Measurements from ENCODE around the gene OPHN1.
"Not testable (repeated sequence)": the region's sequence is repeated elsewhere in the genome, so short reads cannot be mapped to it uniquely, and the experiment has no call there.

Gene OPHN1

DNA sequence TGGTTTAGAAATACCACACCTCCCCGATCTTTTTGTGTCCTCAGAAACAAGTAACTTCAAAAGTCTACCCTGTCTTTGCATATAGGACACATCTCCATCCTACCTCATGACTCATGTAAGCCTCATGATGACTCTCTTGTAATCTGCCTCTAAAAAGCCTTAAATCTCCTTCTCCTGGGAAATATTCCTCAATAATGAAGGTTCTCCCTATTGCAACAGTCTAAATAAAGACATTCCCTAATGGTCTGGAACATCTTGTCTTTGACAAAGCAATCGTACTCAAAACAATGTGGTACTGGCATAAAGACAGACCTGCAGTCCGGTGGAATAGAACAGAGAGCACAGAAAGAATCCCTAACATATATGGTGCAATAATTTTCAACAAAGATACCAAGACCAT, 257.7 kb downstream of the OPHN1 start:
- DNase-seq (ENCODE audit: low read depth), result no peak

DNA sequence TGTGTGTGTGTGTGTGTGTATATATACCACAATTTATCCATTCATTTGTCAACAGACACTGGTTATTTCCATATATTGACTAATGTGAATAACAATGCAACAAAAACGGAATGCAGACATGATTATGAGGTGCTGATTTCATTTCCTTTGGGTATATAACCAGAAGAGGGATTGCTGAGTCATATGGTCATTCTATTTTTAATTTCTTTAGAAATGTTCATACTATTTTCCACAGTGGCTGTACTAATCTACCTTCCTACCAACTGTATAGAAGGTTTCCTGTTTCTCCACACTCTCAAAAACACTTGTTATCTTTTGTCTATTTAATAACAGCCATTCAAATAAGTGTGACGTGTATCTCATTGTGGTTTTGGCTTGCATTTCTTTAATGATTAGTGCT, 269.9 kb downstream of the OPHN1 start:
- no peak for DNase-seq (ENCODE audit: low read depth)

DNA sequence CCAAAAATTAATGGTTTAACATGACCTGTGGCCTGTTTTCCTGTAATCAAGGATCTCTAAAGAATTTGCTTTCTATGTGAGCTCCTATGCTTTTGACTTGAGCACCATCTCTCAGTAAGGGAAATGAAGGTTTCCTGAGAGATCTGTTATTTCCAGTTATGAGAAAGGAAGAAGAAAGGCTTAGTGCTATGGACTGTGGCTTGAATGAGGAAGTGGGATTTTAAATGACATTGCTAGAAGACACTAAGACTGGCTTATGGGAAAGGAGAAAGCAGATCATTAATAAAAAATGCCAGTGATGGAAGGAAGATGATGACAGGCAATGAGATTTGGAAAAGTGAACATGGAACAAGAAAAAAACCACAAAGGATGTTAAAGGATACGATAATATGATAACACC, 285.4 kb downstream of the OPHN1 start:
- DNase-seq (ENCODE audit: low read depth), result no peak

DNA sequence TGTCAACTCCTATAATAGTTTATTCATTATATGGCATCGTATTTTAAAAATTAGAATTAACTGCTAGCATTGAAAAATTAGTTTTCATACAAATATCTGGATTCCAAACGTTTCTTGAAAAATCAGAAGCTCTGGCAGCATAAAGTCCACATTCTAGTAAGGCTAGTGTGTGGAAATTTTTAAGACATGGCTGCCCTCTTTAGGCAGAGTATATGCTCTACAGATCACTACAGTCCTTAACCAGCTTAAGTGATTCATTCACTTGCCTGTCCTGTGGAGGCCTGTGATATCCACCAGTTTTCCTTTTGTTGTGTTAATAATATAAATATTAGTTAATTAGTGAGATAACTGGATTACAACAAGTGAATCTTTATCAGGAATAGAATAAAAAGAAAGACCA, 287.2 kb downstream of the OPHN1 start:
- DNase-seq (ENCODE audit: low read depth), result no peak

DNA sequence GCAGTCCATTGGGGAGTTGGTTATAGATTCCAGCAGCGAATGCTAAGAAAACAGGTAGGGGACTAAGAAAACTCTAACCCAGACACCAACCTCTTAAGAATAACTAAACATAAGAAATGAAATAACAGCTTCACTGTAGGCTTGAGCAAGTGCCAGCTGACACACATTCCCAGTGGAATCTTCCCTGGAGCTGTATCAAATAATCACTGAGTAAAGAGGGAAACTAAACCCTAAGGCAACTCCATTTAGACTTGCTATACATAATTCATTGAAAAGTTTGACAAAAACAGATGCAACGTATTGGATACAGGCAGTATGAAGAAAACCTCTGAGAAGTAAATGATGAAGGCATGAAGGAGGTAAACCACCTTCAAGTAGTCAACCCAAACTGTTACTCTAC, 293.5 kb downstream of the OPHN1 start:
- DNase-seq (ENCODE audit: low read depth), result no peak

DNA sequence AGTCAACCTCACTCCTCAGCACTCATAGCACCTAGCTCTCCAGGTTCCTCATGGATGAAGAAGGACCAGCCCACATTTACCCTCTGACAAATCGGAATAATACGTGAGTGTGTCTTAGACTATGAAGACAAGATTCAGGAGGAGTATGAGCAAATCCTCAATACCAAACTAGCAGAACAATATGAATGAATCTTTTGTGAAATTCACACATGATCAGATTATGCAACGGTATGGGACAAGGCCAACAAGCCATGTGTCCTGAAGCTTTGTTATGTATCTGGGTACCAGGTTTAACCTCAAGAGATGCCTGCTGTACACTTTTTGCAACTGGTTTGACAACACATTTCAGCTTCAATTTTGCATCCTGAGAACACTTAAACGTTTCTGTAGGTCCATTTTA, 300.1 kb downstream of the OPHN1 start:
- no peak for DNase-seq (ENCODE audit: low read depth)

DNA sequence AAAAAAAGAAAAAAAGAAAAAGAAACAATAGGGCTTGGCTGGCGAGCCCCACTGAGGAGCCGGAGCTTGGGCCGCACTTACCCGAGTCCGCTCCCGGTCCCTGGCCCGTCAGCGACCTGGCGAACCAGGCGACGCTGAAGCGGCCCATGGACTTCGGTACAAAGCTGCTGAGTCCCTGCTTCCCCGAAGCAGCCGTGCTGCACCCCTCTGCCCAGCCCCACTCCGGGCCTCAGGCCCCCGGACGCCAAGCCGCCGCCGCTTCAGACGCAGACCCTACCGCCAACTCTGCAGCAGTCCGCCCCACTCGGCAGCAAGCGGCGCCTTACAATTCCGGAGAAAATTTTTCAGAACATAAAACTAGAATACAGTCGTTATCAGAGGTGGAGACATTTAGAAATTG, 300.5 kb downstream of the OPHN1 start:
- no peak for DNase-seq (ENCODE audit: low read depth)

DNA sequence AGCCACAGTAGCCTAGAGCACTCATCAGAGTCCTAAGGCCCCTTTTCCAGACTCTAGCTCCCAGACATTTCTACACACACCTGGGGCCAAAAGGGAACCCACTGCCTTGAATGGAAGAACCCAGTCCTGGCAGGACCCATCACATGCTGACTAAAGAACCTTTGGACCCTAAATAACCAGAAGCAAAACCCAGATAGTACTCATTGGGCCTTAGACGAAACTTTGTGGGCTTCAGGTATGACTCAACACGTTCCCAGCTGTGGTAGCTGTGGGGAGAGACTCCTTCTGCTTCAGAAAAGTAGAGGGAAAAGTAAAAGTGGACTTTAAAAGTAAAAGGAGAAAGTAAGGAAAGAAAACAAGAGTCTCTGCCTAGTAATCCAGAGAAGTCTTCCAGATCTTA, 311.5 kb downstream of the OPHN1 start:
- no peak for DNase-seq (ENCODE audit: low read depth)

DNA sequence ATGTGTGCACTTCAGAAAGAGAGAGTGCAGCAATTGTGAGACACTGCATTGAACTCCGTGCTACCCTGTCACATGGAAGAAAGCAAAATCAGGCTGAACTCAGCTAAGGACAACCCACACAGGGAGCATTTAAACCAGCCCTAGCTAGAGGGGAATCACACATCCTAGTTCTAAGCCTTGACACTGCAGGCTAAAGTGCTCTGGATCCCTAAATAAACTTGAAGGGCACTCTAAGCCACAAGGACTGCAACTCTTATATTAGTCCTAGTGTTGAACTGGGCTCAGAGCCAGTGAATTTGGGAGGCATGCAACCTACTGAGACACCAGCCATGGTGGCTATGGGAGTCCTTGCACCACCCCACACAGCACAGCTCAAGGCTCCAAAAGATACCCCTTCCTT, 311.9 kb downstream of the OPHN1 start:
- DNase-seq (ENCODE audit: low read depth), result no peak

DNA sequence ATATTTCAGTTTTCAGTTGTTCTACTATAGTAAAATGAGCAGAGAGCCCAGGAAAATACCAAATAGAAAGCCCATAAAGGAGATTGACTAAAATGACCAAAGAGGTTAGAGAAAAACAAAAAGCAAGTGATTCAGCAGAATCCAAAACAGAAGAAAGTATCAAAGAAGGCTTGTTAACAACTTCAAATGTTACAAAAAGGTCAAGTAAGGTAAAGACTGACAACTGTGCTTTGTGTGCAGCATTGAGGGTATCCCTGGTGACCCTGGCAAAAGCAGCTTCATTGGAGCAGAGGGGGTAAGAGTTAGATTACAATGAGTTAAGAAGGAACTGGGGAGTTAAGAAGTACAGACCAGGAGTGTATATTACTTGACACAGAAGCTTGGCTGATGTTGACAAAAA, 317.9 kb downstream of the OPHN1 start:
- no peak for DNase-seq (ENCODE audit: low read depth)

DNA sequence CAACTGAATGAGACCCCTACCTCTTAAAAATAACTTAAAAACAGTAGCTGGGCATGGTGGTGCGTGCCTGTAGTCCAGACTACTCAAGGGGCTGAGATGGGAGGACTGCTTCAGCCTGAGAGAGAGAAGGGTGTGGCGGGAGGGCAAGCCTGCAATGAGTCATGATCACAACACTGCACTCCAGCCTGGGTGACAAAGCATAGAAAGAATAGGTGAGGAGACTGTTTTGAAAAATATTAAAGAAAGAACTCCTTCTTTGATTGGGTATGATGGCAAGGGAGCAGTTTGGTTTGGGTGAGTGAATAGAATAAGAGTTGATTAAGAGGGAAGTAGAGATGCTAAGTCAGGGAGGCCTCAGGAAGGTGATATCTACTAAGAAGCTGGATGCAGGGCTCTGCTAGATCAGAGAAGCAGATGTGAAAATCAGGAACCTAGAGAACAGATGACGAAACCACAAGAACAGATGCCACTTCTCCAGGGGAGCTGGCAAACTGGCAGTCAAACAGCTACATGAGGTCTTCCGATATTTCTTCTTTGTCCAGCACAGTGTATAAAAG, 318.6 kb downstream of the OPHN1 start:
- no peak for DNase-seq (ENCODE audit: low read depth)

DNA sequence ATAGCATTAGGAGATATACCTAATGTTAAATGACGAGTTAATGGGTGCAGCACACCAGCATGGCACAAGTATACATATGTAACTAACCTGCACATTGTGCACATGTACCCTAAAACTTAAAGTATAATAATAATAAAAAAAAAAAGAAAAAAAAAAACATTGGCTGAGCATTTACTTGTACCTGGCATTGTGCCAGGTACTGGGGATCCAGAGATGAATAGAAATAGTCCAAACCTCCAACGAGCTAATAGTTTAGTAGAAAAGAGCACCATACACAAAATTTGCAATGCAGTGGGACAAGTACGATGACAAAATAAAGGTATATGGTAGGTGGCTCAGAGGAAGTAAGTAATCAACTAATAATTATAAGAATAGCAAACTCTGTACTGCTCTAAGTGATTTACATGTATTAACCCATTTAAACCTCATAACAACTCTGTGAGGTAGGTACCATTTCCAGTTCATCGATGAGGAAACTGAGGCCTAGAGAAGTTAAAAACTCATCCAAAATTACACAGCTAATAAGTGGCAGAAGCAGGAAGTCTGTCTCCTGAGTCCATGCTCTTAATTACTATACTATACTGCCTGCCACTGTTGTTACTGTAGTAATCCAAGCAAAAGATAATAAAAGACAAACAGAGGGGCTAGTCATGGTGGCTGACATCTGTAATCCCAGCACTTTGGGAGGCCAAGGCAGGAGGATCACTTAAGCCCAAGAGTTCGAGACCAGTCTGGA, 319.3 kb downstream of the OPHN1 start:
- no peak for DNase-seq (ENCODE audit: low read depth)

DNA sequence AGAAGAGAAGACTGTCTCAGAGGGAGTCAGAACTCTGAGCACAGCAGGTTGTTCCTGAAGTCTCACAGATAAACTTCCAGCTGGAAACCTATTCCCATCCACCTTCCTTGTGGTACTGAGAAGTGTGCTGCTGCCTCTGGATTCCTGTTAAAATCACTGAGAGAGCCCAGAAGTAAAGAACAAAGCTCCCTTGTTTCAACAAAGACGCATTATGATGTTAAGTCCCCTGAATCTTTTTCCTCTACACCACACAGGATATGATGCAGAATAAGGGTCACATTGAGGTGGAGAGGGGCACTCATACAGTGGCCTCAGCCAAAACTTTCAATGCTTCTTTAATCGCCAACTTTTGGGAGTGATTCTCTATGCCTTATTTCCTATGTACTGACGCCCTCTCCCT, 321.0 kb downstream of the OPHN1 start:
- no peak for DNase-seq (ENCODE audit: low read depth)

DNA sequence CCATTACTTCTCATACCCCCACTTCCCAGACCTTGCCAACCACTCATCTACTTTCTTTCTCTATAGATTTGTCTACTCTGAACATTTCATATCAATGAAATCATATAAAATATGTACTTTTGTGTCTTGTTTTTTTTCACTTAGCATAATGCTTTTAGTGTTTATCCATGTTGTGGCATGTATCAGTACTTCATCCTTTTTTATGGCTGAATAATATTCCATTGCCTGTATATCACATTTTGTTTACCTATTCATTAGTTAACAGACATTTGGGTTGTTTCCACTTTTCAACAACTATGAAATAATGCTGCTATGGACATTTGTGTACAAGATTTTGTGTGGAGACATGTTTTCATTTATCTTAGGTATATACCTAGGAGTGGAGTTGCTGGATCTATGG, 324.1 kb downstream of the OPHN1 start:
- DNase-seq (ENCODE audit: low read depth), result no peak

DNA sequence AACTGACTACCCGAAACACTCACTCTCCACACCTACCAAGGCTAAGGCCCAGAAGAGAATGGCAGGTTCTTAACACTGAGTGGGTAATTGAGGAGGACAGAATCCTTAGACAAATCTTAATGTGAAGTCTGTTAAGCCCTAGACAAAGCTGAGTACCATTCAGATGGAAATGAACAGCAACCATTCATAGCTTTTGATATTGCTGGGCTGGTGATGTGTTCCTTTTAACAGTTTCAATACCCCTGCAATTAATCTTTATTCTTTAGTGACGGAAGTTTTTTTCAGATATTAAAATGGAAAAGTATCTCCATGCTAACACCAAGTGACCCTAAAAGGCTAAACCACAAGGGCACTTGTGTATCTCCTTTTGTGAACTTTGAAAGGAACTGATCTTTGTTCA, 334.9 kb downstream of the OPHN1 start:
- no peak for DNase-seq (ENCODE audit: low read depth)

DNA sequence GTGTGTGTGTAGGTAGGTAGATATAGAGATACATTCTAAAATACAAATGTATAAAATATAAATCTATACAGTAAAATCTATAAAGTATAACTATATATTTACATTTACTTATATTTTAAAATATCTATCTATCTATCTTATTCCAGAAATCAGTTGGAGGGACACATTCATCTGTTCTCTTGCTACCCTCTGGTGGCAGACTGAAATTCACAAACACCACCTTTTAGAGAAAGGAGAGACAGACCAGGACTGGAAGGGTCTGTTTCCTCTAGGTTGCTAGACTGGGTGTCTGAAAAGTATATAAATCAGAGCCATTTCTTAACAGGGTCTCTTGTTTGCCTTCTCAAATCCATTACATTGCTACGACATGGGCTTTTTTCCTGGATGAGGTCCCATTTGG, 343.0 kb downstream of the OPHN1 start:
- DNase-seq (ENCODE audit: low read depth), result no peak

DNA sequence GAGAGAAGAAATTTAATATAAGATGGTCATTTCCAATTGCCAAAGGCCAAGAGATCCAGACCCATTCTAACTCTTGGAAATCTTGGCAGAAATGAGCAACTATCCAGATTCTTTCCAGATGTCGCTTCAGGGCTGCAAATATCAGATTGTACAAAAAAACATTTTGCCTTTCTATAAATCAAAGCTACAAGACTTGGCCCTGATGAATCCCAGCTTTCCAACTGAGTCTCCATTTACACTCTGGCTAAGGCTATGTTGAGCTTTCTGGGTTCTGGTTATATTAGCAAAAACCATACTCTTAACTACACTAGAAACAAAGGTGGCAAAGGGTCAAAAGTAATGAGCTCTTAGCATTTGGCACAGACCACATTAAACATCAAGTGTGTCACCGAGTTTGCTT, 345.8 kb downstream of the OPHN1 start:
- no peak for DNase-seq (ENCODE audit: low read depth)

DNA sequence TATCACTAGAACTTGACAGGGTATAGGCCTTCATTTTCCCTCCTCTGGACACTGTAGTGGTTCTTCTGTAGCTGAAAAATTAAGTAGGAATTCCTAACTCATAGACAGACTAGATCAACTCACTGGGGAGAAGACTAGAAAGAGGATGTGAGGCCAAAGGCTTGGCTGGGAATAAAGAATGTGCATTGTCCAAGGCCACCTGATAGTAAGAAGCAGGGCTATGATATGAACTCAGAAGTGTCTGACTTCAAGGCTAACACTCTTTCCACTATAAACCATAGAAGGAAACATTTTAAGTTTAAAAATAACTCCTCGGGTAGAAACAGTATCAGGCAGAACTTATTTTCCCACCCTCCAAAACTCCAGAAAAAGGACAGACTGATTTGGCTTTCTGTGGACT, 346.6 kb downstream of the OPHN1 start:
- no peak for DNase-seq (ENCODE audit: low read depth)

DNA sequence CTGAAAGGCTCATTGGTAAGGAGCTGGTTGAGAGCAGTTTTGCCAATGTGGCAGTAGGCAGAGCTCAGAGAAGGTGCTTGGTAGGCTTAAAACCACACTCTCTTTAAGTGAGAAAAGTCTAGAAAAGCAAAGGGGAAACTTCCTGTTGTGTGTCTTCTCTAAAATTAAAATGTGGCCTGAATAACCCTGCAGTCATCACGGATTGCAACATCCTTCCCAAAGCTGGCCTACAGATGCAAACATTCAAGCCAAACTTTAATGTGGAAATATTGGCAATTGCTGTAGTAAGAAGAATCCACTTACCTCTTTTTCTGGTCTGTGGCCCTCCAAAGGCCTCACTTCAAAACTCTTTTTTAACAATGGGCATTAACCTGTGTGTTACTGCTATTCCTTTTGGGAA, 348.5 kb downstream of the OPHN1 start:
- no peak for DNase-seq (ENCODE audit: low read depth)

DNA sequence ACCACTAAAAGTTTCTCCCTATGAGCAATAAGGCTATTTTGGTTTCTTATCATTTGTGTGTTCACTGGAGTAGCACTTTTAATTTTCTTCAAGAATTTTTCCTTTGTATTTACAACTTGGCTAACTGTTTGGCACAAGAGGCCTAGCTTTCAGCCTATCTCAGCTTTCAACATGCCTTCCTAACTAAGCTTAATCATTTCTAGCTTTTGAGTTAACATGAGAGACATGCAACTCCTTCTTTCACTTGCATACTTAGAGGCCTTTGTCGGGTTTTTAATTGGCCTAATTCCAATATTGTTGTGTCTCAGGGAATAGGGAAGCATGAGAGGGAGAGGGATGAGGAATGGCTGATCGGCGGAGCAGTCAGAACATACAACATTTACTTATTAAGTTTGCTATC, 349.8 kb downstream of the OPHN1 start:
- no peak for DNase-seq (ENCODE audit: low read depth)

DNA sequence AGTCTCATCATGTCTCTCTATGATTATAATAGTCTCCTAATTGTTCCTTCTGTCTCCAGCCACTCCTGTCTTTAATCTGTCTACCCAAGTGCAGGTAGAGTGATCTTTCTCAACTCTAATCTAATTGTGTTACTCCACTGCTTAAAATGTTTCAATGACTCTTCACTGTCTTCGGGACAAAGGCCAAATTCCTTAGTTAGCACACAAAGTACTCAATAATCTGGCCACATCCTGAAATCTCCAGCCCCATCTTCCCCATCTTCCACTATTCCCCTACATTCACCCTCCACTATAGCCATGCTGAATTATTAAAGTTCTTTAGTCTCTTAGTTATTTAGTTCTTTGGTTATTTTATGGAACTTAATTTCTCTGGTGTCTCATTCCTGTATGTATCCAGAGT, 353.3 kb downstream of the OPHN1 start:
- no peak for DNase-seq (ENCODE audit: low read depth)

DNA sequence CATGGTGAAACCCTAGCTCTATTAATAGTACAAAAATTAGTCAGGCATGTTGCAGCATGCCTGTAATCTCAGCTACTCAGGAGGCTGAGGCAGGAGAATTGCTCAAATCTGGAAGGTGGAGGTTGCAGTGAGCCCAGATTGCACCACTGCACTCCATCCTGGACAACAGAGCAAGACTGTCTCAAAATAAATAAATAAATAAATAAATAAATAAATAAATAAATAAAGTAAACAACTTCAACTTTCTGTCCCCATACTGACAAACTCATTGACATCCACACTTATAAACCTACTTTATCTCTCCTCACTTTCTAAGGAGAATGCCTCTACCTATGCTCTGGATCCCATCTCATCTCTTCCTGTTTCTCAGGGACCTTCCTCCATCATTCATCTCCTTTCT, 354.5 kb downstream of the OPHN1 start:
- DNase-seq (ENCODE audit: low read depth), result not testable (repeated sequence)

DNA sequence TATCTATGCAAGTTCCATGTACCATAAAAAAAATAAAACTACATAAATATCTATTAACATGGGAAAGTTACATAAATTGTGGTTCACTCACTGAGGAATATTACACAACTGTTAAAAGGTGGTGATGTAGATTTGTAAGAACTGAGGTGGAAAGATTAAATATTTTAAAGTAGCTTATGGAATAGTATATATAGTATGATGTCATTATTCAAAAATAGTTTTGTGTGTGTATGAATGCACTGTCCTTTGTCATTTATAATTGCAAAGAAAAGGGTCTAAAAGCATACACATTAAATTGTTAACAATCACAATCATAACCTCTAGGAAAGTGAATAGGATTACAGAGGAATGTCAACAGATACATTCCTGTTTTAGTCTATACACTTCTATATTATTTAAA, 355.9 kb downstream of the OPHN1 start:
- no peak for DNase-seq (ENCODE audit: low read depth)

DNA sequence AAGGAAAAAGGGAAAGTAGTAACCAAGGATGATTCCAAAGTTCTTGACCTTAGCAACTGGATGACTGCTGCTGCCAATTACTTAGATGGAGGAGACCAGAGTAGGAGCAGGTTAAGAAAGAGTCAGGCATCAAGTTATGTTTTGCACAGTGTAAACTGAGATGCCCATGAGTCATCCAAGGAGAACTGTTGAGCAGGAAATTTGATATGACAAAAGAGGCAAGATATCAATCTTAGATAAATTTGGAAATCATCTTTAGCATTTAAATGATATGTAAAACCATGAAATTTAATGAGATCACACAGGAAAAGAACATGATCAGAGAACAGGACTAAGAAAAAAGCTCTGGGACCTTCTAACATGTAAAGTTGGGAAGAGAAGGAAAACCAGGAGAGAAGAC, 361.3 kb downstream of the OPHN1 start:
- no peak for DNase-seq (ENCODE audit: low read depth)

Data from T follicular helper cell (primary cell).